Measurements from ENCODE around the gene RAF1.

GRCh38 chr3:12608376-12608775, 55.5 kb downstream of the RAF1 start:
- TF ChIP-seq CTCF (IDR thresholded peaks at IDR 0.05 in 8 of 11, conservative IDR thresholded peaks at IDR 0.05 in 3 of 11) (no peak), POLR2A (IDR thresholded peaks at IDR 0.05) (no peak)

Data from spleen (tissue), 7 donors.